ENCODE results near the gene TIGD6.

Gene TIGD6

DNA sequence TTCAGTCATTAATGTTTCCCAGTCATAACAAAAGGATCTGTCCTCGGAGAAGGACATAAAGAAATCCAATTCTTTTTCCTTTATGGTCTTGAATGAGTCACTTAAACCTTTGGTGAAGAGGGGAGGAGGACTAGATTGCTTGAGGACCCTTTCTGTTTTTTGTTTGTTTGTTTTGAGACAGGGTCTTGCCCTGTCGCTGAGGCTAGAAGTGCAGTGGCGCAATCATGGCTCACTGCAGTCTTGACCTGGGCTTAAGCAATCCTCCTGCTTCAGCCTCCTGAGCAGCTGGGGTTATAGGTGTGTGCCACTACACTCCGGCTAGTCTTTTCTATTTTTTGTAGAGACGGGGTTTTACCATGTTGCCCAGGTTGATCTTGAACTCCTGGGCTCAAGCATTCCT is 12.3 kb downstream of the TIGD6 start:
- TF ChIP-seq, protein P1, sequence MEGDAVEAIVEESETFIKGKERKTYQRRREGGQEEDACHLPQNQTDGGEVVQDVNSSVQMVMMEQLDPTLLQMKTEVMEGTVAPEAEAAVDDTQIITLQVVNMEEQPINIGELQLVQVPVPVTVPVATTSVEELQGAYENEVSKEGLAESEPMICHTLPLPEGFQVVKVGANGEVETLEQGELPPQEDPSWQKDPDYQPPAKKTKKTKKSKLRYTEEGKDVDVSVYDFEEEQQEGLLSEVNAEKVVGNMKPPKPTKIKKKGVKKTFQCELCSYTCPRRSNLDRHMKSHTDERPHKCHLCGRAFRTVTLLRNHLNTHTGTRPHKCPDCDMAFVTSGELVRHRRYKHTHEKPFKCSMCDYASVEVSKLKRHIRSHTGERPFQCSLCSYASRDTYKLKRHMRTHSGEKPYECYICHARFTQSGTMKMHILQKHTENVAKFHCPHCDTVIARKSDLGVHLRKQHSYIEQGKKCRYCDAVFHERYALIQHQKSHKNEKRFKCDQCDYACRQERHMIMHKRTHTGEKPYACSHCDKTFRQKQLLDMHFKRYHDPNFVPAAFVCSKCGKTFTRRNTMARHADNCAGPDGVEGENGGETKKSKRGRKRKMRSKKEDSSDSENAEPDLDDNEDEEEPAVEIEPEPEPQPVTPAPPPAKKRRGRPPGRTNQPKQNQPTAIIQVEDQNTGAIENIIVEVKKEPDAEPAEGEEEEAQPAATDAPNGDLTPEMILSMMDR (conservative IDR thresholded peaks at IDR 0.05; ENCODE audit: low read depth): no peak
- ChIA-PET POLR2A (ENCODE audit: low non-redundant PET) (no interaction called here), CTCF (no interaction called here)
- DNase-seq (ENCODE audit: low spot score): no peak
- no peak overlapping the region for H3K27ac ChIP-seq

DNA sequence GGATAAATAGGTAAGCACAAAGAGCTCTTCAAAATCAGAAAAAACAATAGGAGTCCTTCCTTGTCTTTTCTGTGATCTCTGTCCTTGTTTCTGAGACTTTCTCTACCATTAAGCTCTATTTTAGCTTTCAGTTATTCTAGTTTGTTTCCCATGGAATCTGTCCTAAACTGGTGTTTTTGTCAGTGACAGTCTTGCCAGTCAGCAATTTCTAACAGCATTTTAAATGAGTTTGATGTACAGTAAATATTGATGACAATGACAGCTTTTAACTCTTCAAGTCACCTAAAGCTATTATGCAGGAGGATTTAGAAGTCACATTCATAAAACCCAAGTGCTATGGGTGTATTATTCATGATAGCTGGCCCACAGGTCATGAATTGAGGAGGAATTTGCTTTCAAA is 17.9 kb downstream of the TIGD6 start:
- TF ChIP-seq, protein P1 (conservative IDR thresholded peaks at IDR 0.05; ENCODE audit: low read depth): no peak
- POLR2A ChIA-PET (ENCODE audit: low non-redundant PET): no interaction called here
- no peak for DNase-seq (ENCODE audit: low spot score)
- no peak overlapping the region for H3K27ac ChIP-seq
- CTCF ChIA-PET: interaction anchor here (0.6 to 2.2 kb wide), 6 partner anchors 8 to 326 kb away, joined by 3 to 11 read pairs (median 4); no protein-coding TSS in a partner anchor

DNA sequence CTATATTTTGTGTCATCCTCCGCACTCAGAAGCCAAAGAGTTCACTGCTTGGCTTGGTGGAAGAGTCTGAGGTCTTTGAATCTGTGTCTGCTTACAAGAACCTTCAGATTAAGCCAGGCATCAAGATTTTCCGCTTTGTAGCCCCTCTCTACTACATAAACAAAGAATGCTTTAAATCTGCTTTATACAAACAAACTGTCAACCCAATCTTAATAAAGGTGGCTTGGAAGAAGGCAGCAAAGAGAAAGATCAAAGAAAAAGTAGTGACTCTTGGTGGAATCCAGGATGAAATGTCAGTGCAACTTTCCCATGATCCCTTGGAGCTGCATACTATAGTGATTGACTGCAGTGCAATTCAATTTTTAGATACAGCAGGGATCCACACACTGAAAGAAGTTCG is 19.2 kb downstream of the TIGD6 start:
- DNase-seq (ENCODE audit: low spot score): no peak
- no peak overlapping the region for H3K27ac ChIP-seq
- TF ChIP-seq, protein P1 (conservative IDR thresholded peaks at IDR 0.05; ENCODE audit: low read depth): no peak
- ChIA-PET CTCF (interaction anchor here (0.5 to 1.5 kb wide), 3 partner anchors 10 to 72 kb away, joined by 4 to 11 read pairs (median 5); no protein-coding TSS in a partner anchor), POLR2A (ENCODE audit: low non-redundant PET) (no interaction called here)

DNA sequence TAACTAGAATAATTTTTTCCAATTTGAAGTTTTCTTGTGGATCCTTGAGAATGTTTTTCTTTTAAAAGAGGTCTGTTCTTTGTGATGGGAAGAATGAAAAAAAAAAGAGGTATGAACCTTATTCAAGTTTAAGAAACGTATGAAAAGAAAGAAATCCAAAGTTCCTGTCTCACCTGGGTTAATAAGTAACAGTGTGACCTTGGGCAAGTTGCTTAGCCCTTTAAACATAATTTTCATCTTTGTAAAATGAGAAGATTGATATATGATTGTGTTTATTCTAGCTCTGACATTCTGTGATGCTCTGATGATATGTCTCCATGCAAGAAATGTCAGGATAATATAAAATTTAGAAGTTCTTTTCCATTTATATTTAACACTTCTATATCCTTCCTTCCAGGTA is 20.6 kb downstream of the TIGD6 start:
- ChIA-PET POLR2A (ENCODE audit: low non-redundant PET) (no interaction called here), CTCF (interaction anchor here (0.8 kb wide), 1 partner anchor 127 kb away, joined by 4 read pairs; no protein-coding TSS in a partner anchor)
- DNase-seq (ENCODE audit: low spot score): no peak
- H3K27ac ChIP-seq: no peak overlapping the region
- TF ChIP-seq, protein P1 (conservative IDR thresholded peaks at IDR 0.05; ENCODE audit: low read depth): no peak

DNA sequence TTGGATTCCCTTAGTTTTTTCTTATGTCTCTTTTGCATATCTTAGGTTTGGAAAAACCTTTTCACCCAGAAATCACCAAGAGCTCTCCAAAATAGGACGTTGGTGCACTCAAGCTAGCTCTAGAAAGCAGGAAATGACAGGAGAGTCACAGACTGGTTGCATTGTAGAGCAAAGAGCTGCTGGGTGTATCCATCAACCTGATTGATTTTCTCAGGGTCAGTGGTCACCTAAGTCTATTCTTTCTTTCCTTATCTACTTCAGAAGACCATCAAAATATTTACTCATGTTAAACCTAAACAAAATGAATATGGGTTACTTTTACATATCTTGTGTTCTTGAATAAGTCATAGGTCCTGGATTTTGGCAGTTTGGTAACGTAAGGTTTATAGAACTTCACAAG is 25.0 kb downstream of the TIGD6 start:
- POLR2A ChIA-PET (ENCODE audit: low non-redundant PET): no interaction called here
- no peak for DNase-seq (ENCODE audit: low spot score)
- CTCF ChIA-PET: interaction anchor here (0.7 to 1.3 kb wide), 3 partner anchors 11 to 24 kb away, joined by 3 to 7 read pairs (median 4); no protein-coding TSS in a partner anchor

DNA sequence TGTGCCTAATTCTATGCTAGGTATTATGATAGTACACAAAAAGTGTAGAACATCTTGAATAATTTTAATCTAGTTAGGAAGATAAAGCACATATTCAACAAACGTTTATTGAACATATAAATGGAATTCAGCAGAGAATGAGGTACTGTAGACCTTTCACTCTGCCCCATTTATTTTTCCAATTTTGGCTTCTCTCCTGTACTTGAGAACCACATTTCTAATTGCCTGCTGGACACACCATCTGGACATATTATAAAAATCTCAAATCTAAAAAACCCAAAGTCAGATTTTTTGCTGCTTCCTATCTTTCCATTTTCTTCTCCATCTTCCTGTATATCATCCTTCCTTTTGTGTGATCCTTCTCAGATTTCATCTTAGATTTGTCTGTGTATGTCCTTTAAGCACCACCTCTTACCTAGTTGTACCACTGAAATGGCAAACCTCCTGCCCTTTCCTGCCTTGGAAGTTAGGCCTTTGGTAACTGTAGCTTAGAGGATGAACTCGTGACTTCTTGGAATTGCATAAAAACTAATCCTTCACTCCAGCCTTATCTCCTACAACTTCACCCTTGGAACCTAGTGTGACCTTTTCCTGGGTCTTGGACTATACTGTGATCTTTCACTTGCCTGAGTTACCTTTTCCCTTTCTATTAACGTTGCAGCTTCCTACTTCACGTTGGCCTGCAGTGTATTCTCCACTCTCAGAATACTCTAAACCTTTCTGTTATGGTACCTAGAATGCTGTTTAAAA is 31.1 kb downstream of the TIGD6 start:
- ChIA-PET POLR2A (ENCODE audit: low non-redundant PET) (interaction anchor here (0.6 kb wide), 1 partner anchor 674 kb away, joined by 4 read pairs; no protein-coding TSS in a partner anchor), CTCF (interaction anchor here (0.6 to 0.7 kb wide), 2 partner anchors 22 to 458 kb away, joined by 3 read pairs; no protein-coding TSS in a partner anchor)
- no peak for DNase-seq (ENCODE audit: low spot score)
- TF ChIP-seq, protein P1 (conservative IDR thresholded peaks at IDR 0.05; ENCODE audit: low read depth): no peak
- H3K27ac ChIP-seq: no peak overlapping the region

More for the DNA sequence above, 25.0 kb downstream of the TIGD6 start:
- H3K27ac ChIP-seq: no peak overlapping the region
- TF ChIP-seq, protein P1 (conservative IDR thresholded peaks at IDR 0.05; ENCODE audit: low read depth): no peak

Measured in RWPE1 (cell line).